PFSK-1 (cell line): ENCODE measurements around the gene SLC24A4.

ENCODE experiments used
- FOXP2 ChIP-seq: optimal IDR thresholded peaks from 2 replicates; pipeline ENCODE3; 2011; ENCODE audit warnings: borderline replicate concordance, control low read depth, inconsistent platforms; ENCODE audit not compliant: insufficient read depth; ENCODE audit errors: extremely low read length, extremely low read depth
- POLR2AphosphoS5 ChIP-seq: IDR thresholded peaks from 2 replicates; pipeline ENCODE4 v1.6.1; 2012; ENCODE audit warnings: low read depth, mild to moderate bottlenecking, control low read depth, low read length, moderate library complexity
- REST ChIP-seq, 2 experiments: IDR thresholded peaks; 2 replicates each; pipeline versions ENCODE4 v1.6.1 to v1.8.0; 2011 to 2012; ENCODE audit warnings: low read depth in 2 of 2, low read length in 2 of 2, control low read depth in 1 of 2, inconsistent platforms in 1 of 2, mild to moderate bottlenecking in 1 of 2, moderate library complexity in 1 of 2; ENCODE audit not compliant: insufficient read depth in 1 of 2
- SIN3A ChIP-seq: IDR thresholded peaks from 2 replicates; pipeline ENCODE4 v1.6.1; 2012; ENCODE audit warnings: mild to moderate bottlenecking, low read length, moderate library complexity, borderline replicate concordance; ENCODE audit not compliant: insufficient read depth

GRCh38 chr14:92340071-92340470, 17.1 kb downstream of the SLC24A4 start:
- no peak for TF ChIP-seq POLR2AphosphoS5
- no peak for TF ChIP-seq SIN3A
- TF ChIP-seq FOXP2: no peak
- TF ChIP-seq REST (IDR thresholded peaks at IDR 0.05; ENCODE audit: insufficient read depth in 1 of 2, low read depth in 2 of 2, low read length in 2 of 2): no peak
